Ecto neural progenitor cell (in vitro differentiated cells): Measurements from ENCODE around the gene UBXN7.
"Not testable (repeated sequence)": the region's sequence is repeated elsewhere in the genome, so short reads cannot be mapped to it uniquely, and the experiment has no call there.

Source experiments
- DNase-seq: peaks from one replicate; pipeline ENCODE4 v3.0.0-alpha.2; 2018; ENCODE audit warnings: low spot score

UBXN7 gene

DNA sequence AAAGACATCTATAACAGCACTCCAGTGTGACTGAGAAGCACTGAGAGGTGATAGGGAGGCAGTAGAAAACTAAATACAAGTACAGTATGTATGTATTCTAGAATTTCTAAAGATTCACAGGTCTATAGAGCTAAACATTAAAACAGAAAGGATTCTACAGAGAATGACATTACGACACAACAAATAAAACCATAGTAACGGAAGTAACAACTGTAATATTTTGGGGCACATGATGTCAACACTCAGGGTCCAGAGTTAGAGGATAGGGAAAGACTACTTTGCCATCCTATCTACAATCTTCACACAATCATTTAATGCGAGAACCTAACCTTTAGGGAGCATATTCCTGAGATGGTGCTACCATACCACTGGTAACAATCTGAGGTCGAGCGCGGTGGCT lies 13.6 kb downstream of the UBXN7 start:
- DNase-seq: no peak

GRCh38 chr3:196414469-196414868 lies 17.8 kb downstream of the UBXN7 start:
- DNase-seq: no peak

- no peak for DNase-seq
Measured at GRCh38 chr3:196412704-196413103, 19.5 kb downstream of the UBXN7 start.

DNA sequence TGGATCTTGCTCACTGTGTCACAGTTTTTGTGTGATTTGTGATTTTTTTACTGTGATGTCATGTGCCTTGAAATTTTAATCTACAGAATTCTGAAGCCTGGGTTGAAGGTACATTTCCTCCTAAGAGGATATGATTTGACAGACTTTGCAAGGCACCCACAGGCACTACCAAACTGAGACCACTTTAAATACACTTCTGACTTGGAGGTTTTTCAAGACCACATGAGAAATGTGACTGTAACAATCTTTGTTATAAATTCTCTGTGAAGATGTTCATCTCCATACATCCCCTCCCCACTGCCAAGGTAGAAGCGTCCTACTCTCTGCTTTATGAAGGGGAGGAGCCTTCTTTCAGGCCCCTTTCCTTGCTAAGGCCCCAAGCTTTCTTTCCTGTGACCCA lies 22.8 kb downstream of the UBXN7 start:
- no peak for DNase-seq

GRCh38 chr3:196408565-196409300 lies 23.5 kb downstream of the UBXN7 start:
- DNase-seq: no peak

- DNase-seq: no peak
Measured at GRCh38 chr3:196406811-196407470, 25.3 kb downstream of the UBXN7 start.

- no peak for DNase-seq
Measured at GRCh38 chr3:196400331-196400730, 31.9 kb downstream of the UBXN7 start.

DNA sequence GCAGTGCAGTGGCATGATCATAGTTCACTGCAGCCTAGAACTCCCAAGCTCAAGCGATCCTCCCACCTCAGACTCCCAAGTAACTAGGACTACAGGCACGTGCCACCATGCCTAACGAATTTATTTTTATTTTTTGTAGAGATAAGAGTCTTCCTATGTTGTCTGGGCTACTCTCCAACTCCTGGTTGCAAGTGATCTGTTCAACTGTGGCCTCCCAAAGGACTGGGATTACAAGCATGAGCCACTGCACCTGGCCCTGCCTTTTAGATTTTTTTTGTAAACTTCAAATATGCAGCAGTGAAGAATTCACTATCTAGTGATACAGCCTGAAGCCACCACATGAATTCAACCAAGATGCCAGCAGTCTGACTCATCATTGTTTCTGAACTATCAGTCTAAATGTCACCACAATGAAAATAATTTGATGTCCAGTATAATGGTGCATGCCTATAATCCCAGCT lies 32.7 kb downstream of the UBXN7 start:
- DNase-seq: no peak

DNA sequence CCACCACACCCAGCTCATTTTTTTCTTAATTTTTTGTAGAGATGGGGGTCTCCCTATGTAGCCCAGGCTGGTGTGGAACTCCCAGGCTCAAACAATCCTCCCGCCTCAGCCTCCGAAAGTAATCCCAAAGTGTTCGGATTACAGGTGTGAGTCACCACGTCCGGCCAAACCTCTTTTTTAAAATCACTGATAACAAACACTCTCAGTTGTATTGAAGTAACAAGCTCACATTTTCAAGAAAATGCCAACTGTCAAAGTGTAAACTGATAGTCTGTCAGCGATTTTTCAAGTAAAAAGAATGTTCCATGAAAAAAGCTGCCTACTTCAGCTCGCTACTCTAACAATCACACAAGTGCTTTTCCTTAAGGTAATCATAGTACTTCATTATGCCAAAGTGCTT lies 33.4 kb downstream of the UBXN7 start:
- no peak for DNase-seq

GRCh38 chr3:196397941-196398340 lies 34.3 kb downstream of the UBXN7 start:
- no peak for DNase-seq

GRCh38 chr3:196390116-196390515 lies 42.1 kb downstream of the UBXN7 start:
- DNase-seq: no peak

DNA sequence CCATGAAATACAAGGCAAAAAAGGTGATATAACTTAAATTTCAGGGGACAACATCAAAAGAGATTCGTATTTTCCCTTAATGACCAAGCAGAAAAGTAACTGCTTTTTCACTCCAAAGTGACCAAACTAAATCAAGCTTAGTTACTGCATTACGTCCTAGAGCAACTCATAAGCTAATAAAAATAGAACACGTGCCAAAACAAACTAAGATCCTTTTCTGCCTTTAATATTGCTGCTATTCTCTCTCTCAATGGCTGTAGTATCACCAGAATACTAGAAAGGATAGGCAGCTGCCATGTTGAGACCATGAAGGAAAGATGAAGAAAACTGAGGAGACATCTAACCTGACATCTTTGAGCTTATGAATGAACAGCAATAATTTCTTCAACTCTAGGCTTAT lies 43.3 kb downstream of the UBXN7 start:
- DNase-seq: no peak

GRCh38 chr3:196387941-196388340 lies 44.3 kb downstream of the UBXN7 start:
- DNase-seq: not testable (repeated sequence)

- DNase-seq: not testable (repeated sequence)
Measured at GRCh38 chr3:196386797-196387196, 45.4 kb downstream of the UBXN7 start.

DNA sequence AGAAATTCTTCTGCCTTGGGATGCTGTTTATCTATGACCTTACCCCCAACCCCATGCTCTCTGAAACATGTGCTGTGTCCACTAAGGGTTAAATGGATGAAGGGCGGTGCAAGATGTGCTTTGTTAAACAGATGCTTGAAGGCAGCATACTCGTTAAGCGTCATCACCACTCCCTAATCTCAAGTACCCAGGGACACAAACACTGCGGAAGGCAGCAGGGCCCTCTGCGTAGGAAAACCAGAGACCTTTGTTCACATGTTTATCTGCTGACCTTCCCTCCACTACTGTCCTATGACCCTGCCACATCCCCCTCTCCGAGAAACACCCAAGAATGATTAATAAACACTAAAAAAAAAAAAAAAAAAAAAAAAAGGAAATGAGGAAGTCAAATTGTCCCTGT lies 46.2 kb downstream of the UBXN7 start:
- not testable (repeated sequence) for DNase-seq

- not testable (repeated sequence) for DNase-seq
Measured at GRCh38 chr3:196385446-196385845, 46.8 kb downstream of the UBXN7 start.

- DNase-seq: no peak
Measured at GRCh38 chr3:196378146-196378841, 53.9 kb downstream of the UBXN7 start.

DNA sequence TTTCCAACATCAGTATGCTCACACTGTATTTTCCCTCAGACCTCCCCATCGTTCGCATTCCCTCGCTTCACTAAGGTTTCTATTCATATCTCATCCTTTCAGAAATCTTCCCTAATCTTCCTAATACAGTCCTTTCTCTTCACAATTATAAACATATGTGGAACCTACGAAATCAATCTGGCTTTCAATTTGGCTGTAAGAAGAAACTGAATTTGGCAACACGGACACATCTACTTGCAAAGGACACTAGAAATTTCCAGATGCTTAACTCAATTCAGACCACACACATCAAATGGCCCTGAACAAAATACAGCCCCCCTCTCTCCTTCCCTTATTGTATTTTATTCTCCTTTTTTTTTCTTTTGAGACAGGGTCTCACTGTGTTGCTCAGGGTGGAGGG lies 54.9 kb downstream of the UBXN7 start:
- DNase-seq: no peak

DNA sequence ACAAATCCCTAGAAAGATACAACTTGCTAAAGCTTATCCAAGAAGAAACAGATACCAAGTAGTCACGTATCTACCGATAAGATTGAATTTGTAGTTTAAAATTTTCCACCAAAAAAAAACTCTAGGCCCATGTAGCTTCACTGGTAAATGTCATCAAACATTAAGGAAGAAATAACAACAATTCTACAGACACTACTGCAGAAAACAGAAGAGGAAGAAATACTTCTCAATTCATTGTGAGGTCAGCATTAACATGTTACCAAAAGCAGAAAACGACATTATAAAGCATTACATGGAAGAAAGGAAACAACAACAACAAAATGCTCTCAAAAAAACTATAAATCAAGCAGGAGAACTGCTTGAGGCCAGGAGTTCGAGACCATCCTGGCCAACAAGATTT lies 66.5 kb downstream of the UBXN7 start:
- DNase-seq: no peak

DNA sequence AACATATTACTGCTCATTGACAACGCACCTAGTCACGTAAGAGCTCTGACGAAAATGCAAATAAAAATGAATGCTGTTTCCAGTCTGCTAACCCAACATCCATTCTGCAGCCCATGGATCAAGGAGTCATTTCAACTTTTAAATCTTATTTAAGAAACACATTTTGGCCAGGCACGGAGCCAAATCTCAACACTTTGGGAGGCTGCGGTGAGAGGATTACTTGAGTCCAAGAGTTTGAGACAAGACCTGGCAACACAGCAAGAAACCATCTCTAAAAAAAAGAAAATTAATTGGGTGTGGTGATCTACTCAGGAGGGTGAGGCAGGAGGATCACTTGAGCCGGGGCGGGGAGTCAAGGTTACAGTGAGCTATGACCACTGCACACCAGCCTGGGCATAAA lies 71.6 kb downstream of the UBXN7 start:
- DNase-seq: no peak

DNA sequence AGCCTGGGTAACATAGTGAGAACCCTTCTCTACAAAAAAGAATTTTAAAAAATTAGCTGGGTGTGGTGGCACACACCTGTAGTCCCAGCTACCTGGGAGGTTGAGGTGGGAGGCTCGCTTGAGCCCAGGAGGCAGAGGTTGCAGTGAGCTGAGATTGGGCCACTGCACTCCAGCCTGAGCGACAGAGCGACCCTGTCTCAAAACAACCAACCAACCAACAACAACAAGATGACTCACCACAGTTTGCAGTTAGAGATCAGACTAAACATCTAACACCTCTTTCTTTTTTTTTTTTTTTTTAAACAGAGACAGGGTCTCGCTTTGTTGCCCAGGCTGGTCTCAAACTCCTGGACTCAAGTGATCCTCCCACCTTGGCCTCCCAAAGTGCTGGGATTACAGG lies 73.7 kb downstream of the UBXN7 start:
- DNase-seq: not testable (repeated sequence)

- no peak for DNase-seq
Measured at GRCh38 chr3:196357905-196358304, 74.3 kb downstream of the UBXN7 start.

GRCh38 chr3:196356556-196356955 lies 75.7 kb downstream of the UBXN7 start:
- no peak for DNase-seq
